CD4-positive, alpha-beta T cell treated with Interleukin-4 for 1 hour (primary cell): ENCODE measurements around the gene OR5L1.

Source experiments
- DNase-seq, 2 donors: peaks; one replicate each; pipeline ENCODE4 v3.0.0-alpha.2; 2020 to 2022

OR5L1 gene

GRCh38 chr11:55811067-55811466, at the start of gene OR5L1:
TSS of gene OR5L1 (plus strand) at chr11:55811367. CDS start at chr11:55811467, 100 bp downstream.
- DNase-seq: no peak

- DNase-seq: no peak
Observed at GRCh38 chr11:55773138-55773537, 38.0 kb upstream of the OR5L1 start, which contains the start of gene OR5D13. TSS of gene OR5D13 (plus strand) at chr11:55773438. CDS start at chr11:55773438, 0 bp downstream.

- DNase-seq: no peak
Observed at GRCh38 chr11:55791606-55792005, 19.6 kb upstream of the OR5L1 start.

- no peak for DNase-seq
Observed at GRCh38 chr11:55793321-55793720, 17.8 kb upstream of the OR5L1 start.

GRCh38 chr11:55795256-55795655, 15.9 kb upstream of the OR5L1 start, which contains the start of gene OR5D14:
TSS of gene OR5D14 (plus strand) at chr11:55795556. CDS start at chr11:55795556, 0 bp downstream.
- DNase-seq: no peak

- no peak for DNase-seq
Observed at GRCh38 chr11:55806248-55806647, 4.9 kb upstream of the OR5L1 start.

GRCh38 chr11:55819330-55819729, 8.2 kb downstream of the OR5L1 start, which contains the start of gene OR5D18:
TSS of gene OR5D18 (plus strand) at chr11:55819630. CDS start at chr11:55819630, 0 bp downstream.
- no peak for DNase-seq

- DNase-seq: no peak
Observed at GRCh38 chr11:55826919-55827318, 15.8 kb downstream of the OR5L1 start, which contains the start of gene OR5L2. TSS of gene OR5L2 (plus strand) at chr11:55827219. CDS start at chr11:55827219, 0 bp downstream.

GRCh38 chr11:55838452-55838851, 27.3 kb downstream of the OR5L1 start, which contains the start of gene OR5D16:
TSS of gene OR5D16 (plus strand) at chr11:55838752. CDS start at chr11:55838752, 0 bp downstream.
- no peak for DNase-seq

- DNase-seq: no peak
Observed at GRCh38 chr11:55847453-55847852, 36.3 kb downstream of the OR5L1 start.

- DNase-seq: no peak
Observed at GRCh38 chr11:55849037-55849436, 37.9 kb downstream of the OR5L1 start.

GRCh38 chr11:55852141-55852540, 41.0 kb downstream of the OR5L1 start:
- DNase-seq: no peak

- DNase-seq: no peak
Observed at GRCh38 chr11:55854704-55855103, 43.5 kb downstream of the OR5L1 start.
